Measurements from ENCODE around the gene PGP. TPM values are rescaled to one million over a fixed set of nuclear protein-coding genes. Genes with fewer than 3 reads are reported as not detected.

Gene PGP
- total and polyA plus RNA-seq, 2 of the 4 experiments (the other 2 are of a cell fraction) = 4.1 to 9.4 TPM

- Histone ChIP-seq H3K9me1 (ENCODE audit: insufficient read depth, low read length) (0 out of 2 replicates have a peak, but pooled peaks cover 8% of the 10 kb centered on the region), H2BK5ac (ENCODE audit: low read depth, low read length, poor library complexity, severe bottlenecking) (peak overlapping the region; percentile 42), H4K91ac (ENCODE audit: insufficient read depth, low read depth, low read length) (no peak overlapping the region), H3K14ac (replicated peaks; ENCODE audit: low read depth, low read length) (no peak overlapping the region), H3K4me1 (ENCODE audit: control insufficient read depth, insufficient read depth, low read length) (peaks cover 34% of the 10 kb centered on the region), H4K20me1 (ENCODE audit: insufficient read depth, low read length) (peaks cover 79% of the 10 kb centered on the region), H4K5ac (ENCODE audit: low read depth, low read length) (no peak overlapping the region), H2BK15ac (ENCODE audit: low read depth, low read length) (no peak overlapping the region), H4K8ac (ENCODE audit: low read depth in 2 of 2, low read length in 2 of 2) (no peak overlapping the region), H2AK5ac (ENCODE audit: low read depth, low read length) (no peak overlapping the region), H3K18ac (ENCODE audit: low read depth, low read length) (no peak overlapping the region), H2AK9ac (replicated peaks; ENCODE audit: low read depth, low read length, poor library complexity) (peak overlapping the region; percentile 72), H2BK20ac (ENCODE audit: low read depth, low read length) (no peak overlapping the region), H3K23ac (ENCODE audit: low read depth, low read length) (no peak overlapping the region), H3K9ac (ENCODE audit: low read depth, low read length) (no peak overlapping the region), H3K36me3 (ENCODE audit: control insufficient read depth, insufficient read depth, low read length) (peaks cover 16% of the 10 kb centered on the region), H3K56ac (ENCODE audit: extremely low read depth, insufficient read depth, low read length) (no peak overlapping the region), H3K4me3 (ENCODE audit: insufficient read depth, low read depth, low read length) (no peak overlapping the region), H3K4ac (ENCODE audit: low read depth, low read length) (no peak overlapping the region), H2AFZ (replicated peaks; ENCODE audit: low read length, poor library complexity) (no peak overlapping the region), H3K4me2 (ENCODE audit: low read depth, low read length) (no peak overlapping the region), H3K27ac (ENCODE audit: insufficient read depth, low read length) (peak overlapping the region; percentile 34; the same call in 1 of the 2 replicates), H2BK120ac (ENCODE audit: low read depth, low read length) (no peak overlapping the region), H3K9me3 (ENCODE audit: control insufficient read depth, insufficient read depth, low read length) (no peaks in the 10 kb centered on the region), H3K27me3 (ENCODE audit: control insufficient read depth, insufficient read depth, low read length) (no peaks in the 10 kb centered on the region), H3K79me1 (ENCODE audit: low read depth in 1 of 2, low read length in 2 of 2) (peaks cover 0 to 71% of the 10 kb centered on the region in 2 experiments; a peak in 3 of 4 replicates)
- POLR2A ChIA-PET (ENCODE audit: unreplicated experiment) = no interaction called here
- dilution Hi-C loops (cut with HindIII; ENCODE audit: low sequenced_read_pairs, unreplicated experiment) (no loop called here), in situ Hi-C loops (cut with MboI; ENCODE audit: low sequenced_read_pairs) (no loop called here), intact Hi-C loops (cut with micrococcal nuclease) (no loop called here)
- TF ChIP-seq, protein P1, sequence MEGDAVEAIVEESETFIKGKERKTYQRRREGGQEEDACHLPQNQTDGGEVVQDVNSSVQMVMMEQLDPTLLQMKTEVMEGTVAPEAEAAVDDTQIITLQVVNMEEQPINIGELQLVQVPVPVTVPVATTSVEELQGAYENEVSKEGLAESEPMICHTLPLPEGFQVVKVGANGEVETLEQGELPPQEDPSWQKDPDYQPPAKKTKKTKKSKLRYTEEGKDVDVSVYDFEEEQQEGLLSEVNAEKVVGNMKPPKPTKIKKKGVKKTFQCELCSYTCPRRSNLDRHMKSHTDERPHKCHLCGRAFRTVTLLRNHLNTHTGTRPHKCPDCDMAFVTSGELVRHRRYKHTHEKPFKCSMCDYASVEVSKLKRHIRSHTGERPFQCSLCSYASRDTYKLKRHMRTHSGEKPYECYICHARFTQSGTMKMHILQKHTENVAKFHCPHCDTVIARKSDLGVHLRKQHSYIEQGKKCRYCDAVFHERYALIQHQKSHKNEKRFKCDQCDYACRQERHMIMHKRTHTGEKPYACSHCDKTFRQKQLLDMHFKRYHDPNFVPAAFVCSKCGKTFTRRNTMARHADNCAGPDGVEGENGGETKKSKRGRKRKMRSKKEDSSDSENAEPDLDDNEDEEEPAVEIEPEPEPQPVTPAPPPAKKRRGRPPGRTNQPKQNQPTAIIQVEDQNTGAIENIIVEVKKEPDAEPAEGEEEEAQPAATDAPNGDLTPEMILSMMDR (conservative IDR thresholded peaks at IDR 0.05; ENCODE audit: low read depth, low read length) = no peak
- TF ChIP-seq CHD1 (IDR thresholded peaks at IDR 0.05; ENCODE audit: low read depth, low read length) = no peak
- no peak for TF ChIP-seq MXI1 (IDR thresholded peaks at IDR 0.05; ENCODE audit: borderline replicate concordance, low read depth, low read length)
- TF ChIP-seq MAZ (IDR thresholded peaks at IDR 0.05; ENCODE audit: borderline replicate concordance, low read depth, low read length) = no peak
- BruUV-seq (replicated peaks) = no TSS peak
- no peak for ATAC-seq (ENCODE audit: low read depth)
- CTCF ChIA-PET = no interaction called here
- WGBS, 2 experiments (ENCODE audit: extremely low coverage in 2 of 2, insufficient read length in 1 of 2) = 90% methylated on average over 2 of the region's 10 CpGs; no CpG with 5 or more reads in 1 of the 2 experiments
- DNase-seq = no peak
These were observed 52.7 kb downstream of the PGP start for GRCh38 chr16:2161911-2162310.

Other genes with a start within 250 kb of the PGP start
- not detected in 2 replicates for gene RNF151, start 248.0 kb downstream of the PGP start, total RNA-seq (2012; rRNA removed)
- gene RNF151, start 248.0 kb downstream of the PGP start, polyA plus RNA-seq (2012; rRNA removed) = not detected in 2 replicates
- gene TBL3, start 242.8 kb downstream of the PGP start, total RNA-seq (2012; rRNA removed) = 38.5 and 40.3 TPM in 2 replicates
- gene TBL3, start 242.8 kb downstream of the PGP start, polyA plus RNA-seq (2012; rRNA removed) = 60.8 and 61.5 TPM in 2 replicates
- gene NOXO1, start 233.4 kb downstream of the PGP start, total RNA-seq (2012; rRNA removed) = not detected in 2 replicates
- gene NOXO1, start 233.4 kb downstream of the PGP start, polyA plus RNA-seq (2012; rRNA removed) = 0.32 and 0.56 TPM in 2 replicates
- gene GFER, start 230.6 kb downstream of the PGP start, total RNA-seq (2012; rRNA removed) = 6.8 and 8.6 TPM in 2 replicates
- 19.8 and 28.0 TPM in 2 replicates for gene GFER, start 230.6 kb downstream of the PGP start, polyA plus RNA-seq (2012; rRNA removed)
- gene SYNGR3, start 224.9 kb downstream of the PGP start, total RNA-seq (2012; rRNA removed) = 1.8 and 1.9 TPM in 2 replicates
- gene SYNGR3, start 224.9 kb downstream of the PGP start, polyA plus RNA-seq (2012; rRNA removed) = 5.8 and 6.6 TPM in 2 replicates
- gene ZNF598, start 205.0 kb downstream of the PGP start, total RNA-seq (2012; rRNA removed) = 3.4 and 4.4 TPM in 2 replicates
- 36.4 and 40.6 TPM in 2 replicates for gene ZNF598, start 205.0 kb downstream of the PGP start, polyA plus RNA-seq (2012; rRNA removed)
- gene NPW, start 195.1 kb downstream of the PGP start, total RNA-seq (2012; rRNA removed) = 0.18 TPM in 1 of 2 replicates, not detected in the other
- gene NPW, start 195.1 kb downstream of the PGP start, polyA plus RNA-seq (2012; rRNA removed) = 2.0 and 3.7 TPM in 2 replicates
- 18.6 and 20.8 TPM in 2 replicates for gene NHERF2, start 187.9 kb downstream of the PGP start, total RNA-seq (2012; rRNA removed)
- gene NHERF2, start 187.9 kb downstream of the PGP start, polyA plus RNA-seq (2012; rRNA removed) = 77.8 and 96.6 TPM in 2 replicates
- 22.8 and 28.1 TPM in 2 replicates for gene NTHL1, start 167.0 kb downstream of the PGP start, total RNA-seq (2012; rRNA removed)
- 28.0 and 33.3 TPM in 2 replicates for gene NTHL1, start 167.0 kb downstream of the PGP start, polyA plus RNA-seq (2012; rRNA removed)
- 22.8 and 31.4 TPM in 2 replicates for gene TSC2, start 166.9 kb downstream of the PGP start, total RNA-seq (2012; rRNA removed)
- 88.6 and 95.9 TPM in 2 replicates for gene TSC2, start 166.9 kb downstream of the PGP start, polyA plus RNA-seq (2012; rRNA removed)
- gene PKD1, start 78.9 kb downstream of the PGP start, total RNA-seq (2012; rRNA removed) = 7.9 and 15.6 TPM in 2 replicates
- 97.3 and 118 TPM in 2 replicates for gene PKD1, start 78.9 kb downstream of the PGP start, polyA plus RNA-seq (2012; rRNA removed)
- gene RAB26, start 66.2 kb downstream of the PGP start, total RNA-seq (2012; rRNA removed) = 1.1 TPM in 2 replicates
- gene RAB26, start 66.2 kb downstream of the PGP start, polyA plus RNA-seq (2012; rRNA removed) = 4.5 and 4.8 TPM in 2 replicates
- 26.4 and 29.6 TPM in 2 replicates for gene TRAF7, start 59.1 kb downstream of the PGP start, total RNA-seq (2012; rRNA removed)
- gene TRAF7, start 59.1 kb downstream of the PGP start, polyA plus RNA-seq (2012; rRNA removed) = 52.6 and 55.1 TPM in 2 replicates
- gene CASKIN1, start 18.2 kb downstream of the PGP start, total RNA-seq (2012; rRNA removed) = not detected in 2 replicates
- 0.05 and 0.06 TPM in 2 replicates for gene CASKIN1, start 18.2 kb downstream of the PGP start, polyA plus RNA-seq (2012; rRNA removed)
- 34.4 and 50.3 TPM in 2 replicates for gene MLST8, start 9.4 kb downstream of the PGP start, total RNA-seq (2012; rRNA removed)
- 93.7 and 94.1 TPM in 2 replicates for gene MLST8, start 9.4 kb downstream of the PGP start, polyA plus RNA-seq (2012; rRNA removed)
- 0.18 and 0.28 TPM in 2 replicates for gene BRICD5, start 4.0 kb downstream of the PGP start, total RNA-seq (2012; rRNA removed)
- gene BRICD5, start 4.0 kb downstream of the PGP start, polyA plus RNA-seq (2012; rRNA removed) = 0.94 and 1.5 TPM in 2 replicates
- gene E4F1, start 8.8 kb upstream of the PGP start, total RNA-seq (2012; rRNA removed) = 13.1 and 25.0 TPM in 2 replicates
- 33.0 and 39.6 TPM in 2 replicates for gene E4F1, start 8.8 kb upstream of the PGP start, polyA plus RNA-seq (2012; rRNA removed)
- 0.18 and 0.28 TPM in 2 replicates for gene DNASE1L2, start 21.6 kb upstream of the PGP start, total RNA-seq (2012; rRNA removed)
- 0.75 and 1.5 TPM in 2 replicates for gene DNASE1L2, start 21.6 kb upstream of the PGP start, polyA plus RNA-seq (2012; rRNA removed)
- gene ECI1, start 36.7 kb upstream of the PGP start, total RNA-seq (2012; rRNA removed) = 20.3 TPM in 2 replicates
- gene ECI1, start 36.7 kb upstream of the PGP start, polyA plus RNA-seq (2012; rRNA removed) = 30.1 and 42.0 TPM in 2 replicates
- gene RNPS1, start 53.3 kb upstream of the PGP start, total RNA-seq (2012; rRNA removed) = 57.5 and 65.0 TPM in 2 replicates
- gene RNPS1, start 53.3 kb upstream of the PGP start, polyA plus RNA-seq (2012; rRNA removed) = 192 and 194 TPM in 2 replicates
- gene ABCA3, start 125.9 kb upstream of the PGP start, total RNA-seq (2012; rRNA removed) = 0.18 TPM in 1 of 2 replicates, not detected in the other
- 0.22 and 0.32 TPM in 2 replicates for gene ABCA3, start 125.9 kb upstream of the PGP start, polyA plus RNA-seq (2012; rRNA removed)
- 19.2 and 20.1 TPM in 2 replicates for gene CCNF, start 214.6 kb upstream of the PGP start, total RNA-seq (2012; rRNA removed)
- gene CCNF, start 214.6 kb upstream of the PGP start, polyA plus RNA-seq (2012; rRNA removed) = 7.8 and 8.2 TPM in 2 replicates
- 3.6 TPM in 2 replicates for gene TEDC2, start 245.3 kb upstream of the PGP start, total RNA-seq (2012; rRNA removed)
- 7.3 and 10.8 TPM in 2 replicates for gene TEDC2, start 245.3 kb upstream of the PGP start, polyA plus RNA-seq (2012; rRNA removed)